NOMO-1 treated with dmso at 0.1 percent for 144 hours (cell line): Measurements from ENCODE around the gene DCAF10.
"Not testable (repeated sequence)": the region's sequence is repeated elsewhere in the genome, so short reads cannot be mapped to it uniquely, and the experiment has no call there.

Experiments used
- DNase-seq: peaks from one replicate; lab custom pipeline; 2025; ENCODE audit not compliant: unreplicated experiment; lab: John Stamatoyannopoulos, UW

The DCAF10 gene

GRCh38 chr9:37906312-37907239 lies 106.0 kb downstream of the DCAF10 start:
- no peak for DNase-seq

GRCh38 chr9:37908283-37908682 lies 107.7 kb downstream of the DCAF10 start:
- no peak for DNase-seq

- peak; percentile 45 for DNase-seq
These were observed 108.1 kb downstream of the DCAF10 start for GRCh38 chr9:37908698-37909186.

- no peak for DNase-seq
These were observed 108.7 kb downstream of the DCAF10 start for GRCh38 chr9:37909326-37909725.

- DNase-seq = not testable (repeated sequence)
These were observed 109.2 kb downstream of the DCAF10 start for GRCh38 chr9:37909836-37910235.

- no peak for DNase-seq
These were observed 109.7 kb downstream of the DCAF10 start for GRCh38 chr9:37910271-37910670.

GRCh38 chr9:37911271-37911681 lies 110.7 kb downstream of the DCAF10 start:
- no peak for DNase-seq

- DNase-seq = peak; percentile 78
These were observed 113.0 kb downstream of the DCAF10 start for GRCh38 chr9:37913480-37914153.

GRCh38 chr9:37914154-37914551 lies 113.6 kb downstream of the DCAF10 start:
- no peak for DNase-seq

- no peak for DNase-seq
These were observed 114.2 kb downstream of the DCAF10 start for GRCh38 chr9:37914701-37915358.

GRCh38 chr9:37915911-37916470 lies 115.4 kb downstream of the DCAF10 start:
- DNase-seq = no peak

- no peak for DNase-seq
These were observed 116.1 kb downstream of the DCAF10 start for GRCh38 chr9:37916471-37917312.
